PFSK-1 (cell line): ENCODE data around the gene PRKAG2.

Experiments used
- FOXP2 ChIP-seq: optimal IDR thresholded peaks from 2 replicates; pipeline ENCODE3; 2011; ENCODE audit warnings: borderline replicate concordance, control low read depth, inconsistent platforms; ENCODE audit not compliant: insufficient read depth; ENCODE audit errors: extremely low read length, extremely low read depth
- POLR2AphosphoS5 ChIP-seq: IDR thresholded peaks from 2 replicates; pipeline ENCODE4 v1.6.1; 2012; ENCODE audit warnings: low read depth, mild to moderate bottlenecking, control low read depth, low read length, moderate library complexity
- REST ChIP-seq, 2 experiments: IDR thresholded peaks; 2 replicates each; pipeline versions ENCODE4 v1.6.1 to v1.8.0; 2011 to 2012; ENCODE audit warnings: low read depth in 2 of 2, low read length in 2 of 2, control low read depth in 1 of 2, inconsistent platforms in 1 of 2, mild to moderate bottlenecking in 1 of 2, moderate library complexity in 1 of 2; ENCODE audit not compliant: insufficient read depth in 1 of 2
- SIN3A ChIP-seq: IDR thresholded peaks from 2 replicates; pipeline ENCODE4 v1.6.1; 2012; ENCODE audit warnings: mild to moderate bottlenecking, low read length, moderate library complexity, borderline replicate concordance; ENCODE audit not compliant: insufficient read depth
- TAF1 ChIP-seq: IDR thresholded peaks from 2 replicates; pipeline ENCODE4 v1.6.1; 2012; ENCODE audit warnings: low read length, control low read depth, borderline replicate concordance; ENCODE audit not compliant: insufficient read depth

- TF ChIP-seq SIN3A (no peak), POLR2AphosphoS5 (no peak), REST (IDR thresholded peaks at IDR 0.05; ENCODE audit: insufficient read depth in 1 of 2, low read depth in 2 of 2, low read length in 2 of 2) (no peak), TAF1 (no peak), FOXP2 (no peak)
Observed at GRCh38 chr7:151800861-151801260, 76.1 kb downstream of the PRKAG2 start.
